SK-N-DZ (cell line): ENCODE results near the gene ZNF329.
A peak's percentile ranks its signal among the peaks of the same experiment; 100 is the strongest.

Source experiments
- DNase-seq: peaks from one replicate; pipeline ENCODE4 v3.0.0-alpha.2; 2015; ENCODE audit warnings: low spot score

Gene ZNF329

DNA sequence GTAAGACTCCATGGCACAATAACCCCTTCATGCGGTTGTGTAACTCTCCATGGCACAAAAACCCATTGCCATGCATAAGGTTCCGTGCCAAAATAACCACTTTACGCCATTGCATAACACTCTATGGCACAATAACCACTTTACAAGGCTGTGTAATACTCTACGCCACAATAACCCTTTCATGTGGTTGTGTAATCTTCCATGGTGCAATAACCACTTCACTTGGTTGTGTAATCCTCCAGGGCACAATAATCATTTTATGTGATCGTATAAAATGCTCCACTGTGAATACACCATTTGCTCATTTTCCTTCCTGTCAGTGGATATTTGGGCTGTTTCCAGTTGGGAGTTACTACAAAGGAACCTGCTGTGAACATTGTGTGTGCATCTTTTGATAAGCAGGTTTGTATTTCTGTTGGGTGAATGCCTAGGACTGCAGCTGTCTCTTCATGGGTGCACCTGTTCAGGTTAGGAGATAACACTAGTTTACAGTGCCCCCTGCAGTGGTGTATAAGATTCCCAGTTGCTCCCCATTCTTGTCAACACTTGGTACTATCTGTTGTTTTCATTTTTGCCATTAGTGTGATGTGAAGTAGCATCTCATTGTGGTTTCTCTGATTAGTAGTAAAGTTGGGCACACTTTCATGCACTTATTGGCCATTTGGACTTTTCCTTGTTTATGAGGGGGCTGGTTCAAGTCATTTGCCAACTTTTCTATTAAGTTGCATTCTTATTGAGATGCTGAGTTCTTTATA, 31.4 kb downstream of the ZNF329 start:
- no peak for DNase-seq

DNA sequence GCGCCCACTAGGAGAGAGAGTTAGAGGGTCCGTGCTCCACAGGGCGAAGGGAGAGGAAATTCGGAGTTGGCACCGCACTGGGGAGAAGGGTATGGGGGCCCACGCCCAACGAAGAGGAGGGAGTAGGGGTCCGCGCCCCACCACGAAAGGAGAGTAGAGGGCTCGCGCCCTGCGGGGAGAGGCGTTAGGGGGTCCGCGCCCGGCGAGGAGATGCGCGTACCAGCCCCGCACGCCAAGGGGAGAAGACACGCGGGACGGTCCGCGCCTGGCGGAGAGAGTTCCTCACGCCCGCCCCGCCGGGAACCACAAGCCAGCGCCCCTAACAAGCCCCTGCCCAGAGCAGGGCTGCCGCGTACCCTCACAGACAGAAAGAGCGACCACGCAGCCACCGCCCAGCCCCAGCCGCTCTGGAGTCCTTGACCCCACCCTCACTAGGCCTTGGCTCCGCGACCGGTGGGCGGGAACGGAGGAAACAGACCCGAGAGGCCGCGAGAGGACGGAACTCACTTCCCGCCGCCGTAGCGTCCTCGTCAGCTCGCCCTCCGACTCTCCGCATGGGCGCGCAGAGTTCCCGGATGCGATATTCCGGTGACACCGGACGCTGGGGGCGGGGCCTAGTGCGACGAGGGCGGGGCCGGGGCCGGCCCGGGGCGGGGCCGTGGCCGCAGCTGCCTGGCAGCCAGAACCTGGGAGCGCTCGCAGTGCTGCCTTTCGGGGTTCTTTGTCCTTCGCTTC, 32.6 kb downstream of the ZNF329 start:
- DNase-seq, result no peak

DNA sequence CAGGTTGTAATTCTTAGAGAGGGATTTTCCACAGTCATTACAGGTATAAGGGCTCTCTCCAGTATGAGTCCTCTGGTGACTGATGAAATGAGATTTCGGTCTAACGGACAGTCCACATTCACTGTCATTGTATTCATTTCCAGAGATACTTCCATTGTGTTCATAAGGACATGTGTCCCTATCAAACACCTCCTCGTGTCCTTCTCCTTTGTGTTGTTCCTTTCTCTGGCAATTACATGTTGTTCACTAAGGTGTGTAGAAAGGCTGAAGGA, 42.1 kb downstream of the ZNF329 start:
- no peak for DNase-seq

DNA sequence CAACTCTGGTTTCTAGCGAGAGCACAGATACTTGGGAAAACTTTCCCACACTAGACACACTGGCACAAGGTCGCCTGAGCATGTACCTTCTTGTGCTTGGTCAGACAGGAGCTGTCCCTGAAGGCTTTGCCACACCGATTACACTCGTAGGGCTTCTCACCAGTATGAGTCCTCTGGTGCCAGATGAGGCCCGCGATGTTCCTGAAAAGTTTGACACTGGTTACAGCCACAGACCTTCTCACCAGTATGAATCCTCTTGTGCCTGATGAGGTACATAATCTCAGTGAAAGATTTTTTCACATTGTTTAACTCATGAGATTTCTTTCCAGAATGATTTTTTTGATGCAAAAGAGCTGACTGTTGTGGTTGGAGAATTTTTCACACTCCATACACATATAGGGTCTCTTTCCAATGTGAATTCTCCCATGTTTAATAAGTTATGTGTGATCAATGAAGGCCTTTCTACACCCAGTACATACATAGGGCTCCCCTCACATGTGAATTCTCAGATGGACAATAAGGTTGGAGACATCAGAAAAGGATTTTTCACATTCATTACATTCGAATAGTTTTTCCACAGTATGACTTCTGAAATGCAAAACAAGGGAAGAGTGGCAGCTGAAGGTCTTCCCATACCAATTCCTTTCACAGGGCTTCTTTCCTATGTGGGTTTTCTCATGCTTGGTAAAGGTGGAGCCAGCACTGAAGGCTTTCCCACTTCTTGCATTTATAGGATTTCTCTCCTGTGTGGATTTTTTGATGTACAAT, 42.6 kb downstream of the ZNF329 start:
- no peak for DNase-seq

DNA sequence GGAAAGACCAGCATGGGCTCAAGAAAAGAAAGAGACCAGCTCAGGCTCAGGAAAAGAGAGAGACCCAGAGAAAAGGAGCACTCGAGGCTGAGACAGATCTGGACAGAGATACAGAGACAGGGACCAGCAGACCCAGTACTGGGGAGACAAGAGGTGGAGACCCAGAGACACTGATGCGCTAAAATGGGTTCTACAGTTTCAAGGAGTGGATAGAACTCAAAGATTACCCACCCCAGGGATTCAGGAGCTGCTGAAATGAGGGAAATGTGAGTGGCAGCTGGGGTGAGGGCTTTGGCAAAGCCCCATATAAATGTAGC, 51.9 kb downstream of the ZNF329 start:
- DNase-seq, result no peak

DNA sequence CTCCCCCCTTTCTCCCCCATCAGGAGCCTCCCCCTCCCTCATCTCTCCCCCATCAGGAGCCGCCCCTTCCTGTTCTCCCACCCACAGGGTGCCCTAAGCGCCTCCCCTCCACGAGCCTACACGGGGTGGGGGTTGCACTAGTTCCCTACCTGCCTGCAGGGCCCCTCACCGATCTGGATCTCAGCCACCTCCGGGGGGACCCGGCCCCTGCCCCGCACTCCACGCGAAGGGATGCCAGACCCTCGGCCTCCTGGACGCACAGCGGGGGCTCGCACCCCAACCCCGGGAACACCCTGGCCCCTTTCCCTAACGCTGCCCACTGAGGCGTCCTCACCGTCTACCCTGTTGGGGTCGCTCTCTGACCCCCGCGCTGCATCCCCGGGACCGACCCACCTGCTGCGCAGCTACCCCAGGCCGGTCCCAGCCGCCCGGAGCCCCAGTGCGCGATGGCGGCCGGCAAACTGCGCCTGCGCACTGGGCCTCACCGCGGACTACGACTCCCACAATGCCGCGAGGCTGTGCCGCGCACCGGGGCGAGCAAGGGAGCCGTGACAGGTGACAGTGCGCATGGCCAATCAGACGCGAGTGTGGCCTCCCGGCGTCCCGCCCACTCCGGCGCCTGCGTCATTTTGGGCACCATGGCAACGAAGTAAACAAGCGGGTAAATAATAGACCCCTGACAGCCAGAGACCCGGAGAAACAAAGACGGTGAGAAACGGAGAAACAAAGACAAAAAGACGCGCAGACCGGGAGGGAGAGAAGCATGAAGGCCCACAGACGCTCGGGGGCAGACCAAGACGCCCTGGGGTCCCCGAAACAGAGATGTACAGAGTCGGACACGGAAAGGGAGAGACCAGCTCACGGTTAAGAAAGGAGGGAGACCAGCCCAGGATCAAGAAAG, 52.6 kb downstream of the ZNF329 start, which contains the start of gene ZSCAN18:
TSS of gene ZSCAN18 (minus strand) at position 451 of the 901 bp plus-strand sequence. CDS start 7,964 bp downstream, outside the sequence.
- peak; percentile 92 for DNase-seq

DNA sequence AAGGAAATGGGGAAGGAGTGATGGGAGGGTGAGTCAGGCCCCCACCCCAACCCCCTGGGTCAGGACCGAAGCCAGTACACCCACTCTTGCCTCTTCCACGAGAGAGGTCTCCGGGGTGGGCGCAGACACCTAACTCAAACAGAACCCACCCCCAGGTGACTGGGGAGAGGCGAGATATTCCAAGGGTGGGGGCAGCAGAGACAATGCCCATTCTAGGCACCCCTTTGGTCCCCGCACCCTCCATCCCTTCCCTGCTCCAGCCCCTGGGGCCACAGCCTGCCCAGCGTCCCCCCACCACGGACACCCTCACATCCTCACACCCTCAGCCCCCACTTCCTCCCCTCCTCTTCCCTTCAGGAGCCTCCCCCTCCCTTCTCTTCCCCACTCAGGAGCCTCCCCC, 53.2 kb downstream of the ZNF329 start:
- no peak for DNase-seq

DNA sequence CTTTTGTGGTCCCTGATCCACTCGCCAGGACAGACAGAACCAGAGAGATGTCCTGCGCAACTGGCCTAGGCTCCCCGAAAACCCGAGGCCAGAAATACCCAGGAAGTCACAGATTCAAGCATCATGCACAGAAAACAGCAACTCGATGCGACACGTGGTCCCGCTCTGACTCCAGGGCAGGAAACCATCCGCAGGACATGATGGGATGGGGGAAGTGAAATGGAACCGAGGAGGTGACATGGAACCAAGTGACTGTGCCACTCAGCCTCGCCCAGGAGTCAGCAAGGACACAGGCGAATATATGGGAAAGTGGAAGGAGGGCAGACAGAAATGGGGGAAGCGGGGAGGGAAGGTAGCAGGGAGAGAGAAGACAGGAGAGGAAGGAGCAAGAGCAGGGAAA, 53.7 kb downstream of the ZNF329 start:
- DNase-seq, result no peak

DNA sequence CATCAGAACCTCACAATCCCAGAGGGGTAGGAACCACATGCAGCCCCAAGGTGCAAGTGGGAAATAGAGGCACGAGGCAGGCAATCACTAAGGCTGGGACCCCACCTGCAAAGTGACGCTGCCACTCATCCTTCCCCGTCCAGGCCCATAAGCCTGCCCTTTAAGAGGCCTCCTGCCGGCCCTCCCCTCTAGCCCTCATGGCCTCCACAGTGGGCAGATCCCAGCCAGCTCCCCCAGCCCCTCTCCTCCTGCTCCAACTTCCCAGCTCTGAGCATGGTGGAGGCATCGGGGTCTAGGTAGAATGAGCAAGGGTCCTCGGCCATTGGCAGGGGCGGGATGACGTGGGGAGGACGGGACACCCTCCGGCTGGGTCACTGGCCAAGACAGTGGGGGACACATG, 55.3 kb downstream of the ZNF329 start:
- no peak for DNase-seq

DNA sequence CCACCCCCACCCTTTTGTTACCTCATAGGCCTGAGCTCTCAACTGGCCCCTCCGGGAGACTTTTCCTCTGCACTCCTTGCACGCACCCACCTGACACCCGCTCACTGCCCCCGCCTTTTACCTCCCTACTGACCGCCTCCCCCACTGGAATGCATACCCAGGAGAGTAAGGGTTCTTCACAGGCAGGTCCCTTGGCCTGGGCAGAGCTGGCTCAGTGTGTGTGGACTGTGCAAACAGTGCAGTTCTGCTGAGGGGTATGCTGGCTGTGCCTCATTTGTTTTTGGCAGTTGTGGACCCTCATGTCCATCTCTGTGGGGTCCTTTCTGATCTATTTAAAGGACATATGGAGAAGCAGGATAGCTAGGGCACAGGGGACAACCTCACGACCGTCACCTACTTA, 57.5 kb downstream of the ZNF329 start:
- DNase-seq, result no peak

DNA sequence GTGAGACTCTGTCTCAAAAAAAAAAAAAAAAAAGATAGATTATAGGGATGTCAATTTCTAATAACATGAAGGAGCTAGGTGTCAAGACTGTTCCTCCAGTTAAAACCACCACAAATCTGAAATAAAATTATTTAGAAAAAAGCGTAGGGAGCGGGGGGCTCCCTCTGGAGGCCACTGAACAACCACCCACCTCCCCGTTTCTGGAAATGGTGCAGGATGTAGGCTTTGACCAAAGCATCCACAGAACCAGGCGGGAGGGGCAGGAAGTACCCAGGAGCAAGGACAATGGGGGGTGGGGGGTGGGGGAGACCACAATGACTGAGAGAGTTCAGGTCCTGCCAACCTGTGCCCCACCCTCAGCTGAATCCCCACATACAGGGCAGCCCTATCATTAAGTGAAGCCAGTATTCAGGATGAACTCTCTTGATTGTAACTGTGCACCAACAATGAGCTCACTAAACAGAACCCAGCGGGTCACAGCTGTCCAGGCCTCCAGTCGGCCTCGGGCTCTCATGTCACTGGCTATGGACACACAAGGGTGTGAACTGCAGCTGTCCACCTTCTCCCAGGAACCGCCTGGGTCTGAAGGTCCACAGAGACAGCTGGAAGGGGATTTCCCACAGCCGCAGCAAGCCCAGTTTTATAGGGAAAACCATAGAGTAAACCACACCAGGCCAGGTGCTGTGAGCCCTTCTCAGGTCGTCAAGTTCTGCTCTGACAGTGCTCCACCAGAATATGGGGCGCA, 59.2 kb downstream of the ZNF329 start:
- no peak for DNase-seq

DNA sequence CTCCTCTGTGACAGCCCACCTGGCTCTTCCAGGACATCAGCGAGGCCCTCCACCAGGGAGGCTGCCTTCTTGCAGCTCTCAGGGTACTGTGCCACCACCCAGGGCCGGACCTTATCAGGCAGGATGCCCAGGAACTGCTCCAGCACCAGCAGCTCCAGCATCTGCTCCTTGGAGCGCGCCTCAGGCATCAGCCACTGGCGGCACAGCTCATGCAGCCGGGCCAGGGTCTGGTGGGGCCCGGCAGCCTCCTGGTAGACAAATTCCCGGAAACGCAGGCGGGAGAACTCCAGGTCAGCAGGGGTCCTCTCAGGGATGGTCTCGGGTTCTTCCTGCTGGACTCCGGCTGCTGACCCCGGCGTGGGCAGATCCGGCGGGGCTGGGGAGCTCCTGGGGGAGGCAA, 60.7 kb downstream of the ZNF329 start:
- DNase-seq, result no peak

DNA sequence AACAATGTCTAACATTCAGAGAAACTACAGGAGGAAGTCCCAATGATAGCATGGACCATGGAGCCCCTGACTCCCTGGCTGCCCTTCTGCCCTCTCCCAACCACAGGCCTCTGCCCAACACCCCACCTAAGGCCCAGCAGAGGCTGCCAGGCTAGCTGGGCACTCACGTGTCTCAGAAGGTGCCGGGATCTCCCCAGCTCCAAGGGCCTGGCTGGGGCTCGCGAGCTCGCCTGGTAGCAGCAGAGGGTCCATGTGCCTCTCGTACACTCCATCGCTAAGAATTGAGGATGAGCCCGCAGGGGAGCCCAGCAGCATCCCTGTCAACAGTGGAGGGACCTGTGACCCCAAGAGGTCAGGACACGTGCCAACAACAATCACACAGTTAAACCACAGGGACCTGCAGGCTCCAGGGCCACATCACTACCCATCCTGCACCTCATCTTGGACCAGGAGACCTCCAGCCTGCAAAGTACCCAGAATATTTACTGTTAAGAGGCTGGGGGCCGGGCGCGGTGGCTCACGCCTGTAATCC, 62.0 kb downstream of the ZNF329 start:
- no peak for DNase-seq

DNA sequence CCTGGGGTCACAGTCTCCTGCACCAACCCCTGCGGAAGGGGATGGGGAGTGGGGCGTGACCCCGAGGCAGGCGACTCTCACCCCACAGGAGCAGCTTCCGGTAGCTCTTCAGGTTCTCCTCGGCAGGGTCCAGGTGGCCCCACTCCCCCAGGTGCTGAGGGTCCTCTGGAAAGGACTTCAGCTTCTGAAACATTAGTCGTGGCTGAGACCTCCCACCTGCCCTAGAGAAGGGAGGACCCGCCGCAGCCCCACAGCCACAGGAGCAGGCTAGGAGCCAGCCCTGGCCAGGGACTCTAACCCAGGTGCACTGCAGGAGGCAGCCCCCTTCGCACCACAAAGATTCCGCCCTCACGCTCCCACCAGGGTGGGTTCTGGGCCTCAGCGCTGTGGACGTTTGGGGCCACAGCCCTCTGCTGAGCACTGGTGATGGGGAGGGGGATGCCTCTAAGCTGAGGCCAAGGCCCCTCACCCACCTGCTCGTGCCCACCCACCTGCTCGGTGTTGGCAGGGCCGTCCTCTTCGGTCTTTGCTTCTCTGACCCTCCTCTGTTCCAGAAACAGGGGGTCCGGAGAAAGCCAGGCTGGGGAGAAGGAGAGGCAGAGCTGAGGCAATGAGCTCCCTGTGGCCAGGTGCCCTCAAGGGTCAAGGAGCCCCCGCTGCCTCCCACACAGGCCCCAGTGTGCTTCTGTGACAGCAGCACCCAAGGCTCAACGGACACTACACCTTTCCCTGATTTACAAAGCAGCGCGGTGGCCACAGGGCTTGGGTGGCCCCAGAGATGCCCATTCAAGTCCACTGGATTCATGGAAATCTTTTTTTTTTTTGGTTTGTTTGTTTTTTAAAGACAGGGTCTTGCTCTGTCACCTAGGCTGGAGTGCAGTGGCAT, 63.5 kb downstream of the ZNF329 start:
- no peak for DNase-seq

DNA sequence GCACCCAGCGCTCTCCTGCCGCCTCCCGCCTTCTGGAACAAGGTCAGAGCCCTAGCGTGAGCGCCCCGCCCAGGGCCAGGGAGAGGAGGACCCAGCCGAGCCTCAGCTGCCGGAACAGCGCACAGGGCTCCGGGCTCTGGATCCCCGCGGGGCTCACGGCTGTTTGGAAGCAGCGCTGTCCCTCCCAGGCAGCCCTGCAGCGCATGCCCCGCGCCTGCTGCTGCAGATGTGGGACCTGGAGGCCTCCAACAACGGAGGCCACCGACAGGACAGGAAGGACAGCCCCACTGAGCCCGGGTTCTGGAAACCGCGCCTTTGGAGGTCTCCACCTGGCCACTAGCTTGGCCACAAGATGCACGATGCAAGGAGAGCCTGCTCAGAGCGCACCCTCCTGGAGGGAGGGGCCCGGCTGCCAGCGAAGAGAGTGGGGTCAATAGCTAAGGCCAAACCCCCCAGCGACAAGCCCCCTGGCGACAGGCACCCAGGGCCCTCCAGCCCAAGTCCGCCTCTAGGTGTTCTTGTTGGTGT, 65.2 kb downstream of the ZNF329 start:
- no peak for DNase-seq

DNA sequence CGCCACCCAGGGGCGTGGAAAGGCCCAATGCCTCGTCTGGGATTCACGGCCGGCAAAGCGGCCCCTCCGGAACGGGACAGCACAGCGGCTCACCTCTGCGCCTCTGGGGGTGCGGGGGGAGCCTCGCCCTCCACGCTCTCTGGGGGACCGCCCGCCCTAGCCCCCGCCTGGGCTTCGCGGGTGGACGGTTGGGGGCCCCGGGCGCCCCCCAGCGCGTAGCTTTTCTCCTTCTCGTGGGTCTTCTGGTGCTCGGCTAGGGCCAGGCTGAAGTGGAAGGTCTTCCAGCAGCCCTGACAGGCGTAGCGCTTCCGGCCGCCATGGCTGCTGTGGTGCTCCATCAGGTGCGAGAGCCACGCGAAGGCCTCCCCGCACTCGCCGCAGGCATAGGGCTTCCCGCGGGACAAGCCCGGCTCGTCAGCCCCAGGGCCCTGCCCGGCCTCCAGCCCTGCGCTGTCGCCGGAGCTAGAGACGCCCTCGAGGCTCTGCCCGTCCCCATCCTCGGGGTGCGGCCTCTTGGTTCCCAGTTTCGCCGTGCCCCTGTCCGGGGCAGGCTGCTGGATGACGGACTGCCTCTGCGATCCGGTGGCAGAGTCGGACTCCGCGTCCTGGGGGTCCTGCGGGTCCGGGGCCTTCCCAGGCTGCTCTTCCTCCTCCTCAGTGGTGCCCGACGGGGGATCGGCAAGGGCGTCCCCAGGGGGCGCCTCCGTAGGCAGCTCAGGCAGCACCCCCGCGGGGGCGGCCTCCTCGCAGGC, 65.8 kb downstream of the ZNF329 start:
- no peak for DNase-seq

DNA sequence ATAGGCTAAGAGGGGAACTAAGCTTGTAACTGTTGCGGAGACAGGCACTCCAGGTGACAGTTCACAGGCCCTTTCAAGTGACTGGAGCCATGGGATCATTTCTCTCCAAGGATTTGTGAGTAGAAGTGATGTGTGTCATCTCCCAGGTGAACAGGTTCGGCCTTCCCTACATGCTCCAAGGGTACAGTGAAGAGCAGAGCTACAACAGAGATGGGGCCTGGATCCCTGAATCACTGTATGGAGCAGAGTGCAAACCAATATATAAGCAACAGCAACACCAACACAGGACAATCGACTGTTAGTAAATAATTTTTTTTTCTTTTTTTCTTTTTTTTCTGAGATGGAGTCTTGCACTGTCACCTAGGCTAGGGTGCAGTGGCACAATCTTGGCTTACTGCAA, 67.6 kb downstream of the ZNF329 start:
- DNase-seq, result no peak

DNA sequence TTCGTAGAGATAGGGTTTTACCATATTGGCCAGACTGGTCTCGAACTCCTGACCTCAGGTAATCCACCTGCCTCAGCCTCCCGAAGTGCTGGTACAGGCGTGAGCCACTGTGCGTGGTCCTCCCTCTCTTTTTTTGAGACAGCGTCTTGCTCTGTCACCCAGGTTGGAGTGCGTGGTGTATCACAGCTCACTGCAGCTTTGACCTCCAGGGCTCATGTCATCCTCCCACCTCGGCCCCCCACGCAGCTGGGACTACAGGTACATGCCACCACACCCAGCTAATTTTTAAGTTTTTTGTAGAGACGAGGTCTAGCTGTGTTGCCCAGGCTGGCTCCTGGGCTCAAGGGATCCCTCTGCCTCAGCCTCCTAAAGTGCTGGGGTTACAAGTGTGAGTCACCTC, 70.8 kb downstream of the ZNF329 start:
- DNase-seq, result no peak
